ENCODE data around the gene CFDP1.
"Not testable (repeated sequence)": the region's sequence is repeated elsewhere in the genome, so short reads cannot be mapped to it uniquely, and the experiment has no call there.

CFDP1 gene

GRCh38 chr16:75458029-75458428, 24.7 kb upstream of the CFDP1 start:
- no peak for DNase-seq

- DNase-seq, result no peak
Measured at GRCh38 chr16:75457485-75458021, 24.2 kb upstream of the CFDP1 start.

- no peak for DNase-seq
Measured at GRCh38 chr16:75456971-75457370, 23.7 kb upstream of the CFDP1 start.

GRCh38 chr16:75456486-75456885, 23.2 kb upstream of the CFDP1 start:
- DNase-seq, result not testable (repeated sequence)

- no peak for DNase-seq
Measured at GRCh38 chr16:75455677-75456076, 22.4 kb upstream of the CFDP1 start.

- DNase-seq, result no peak
Measured at GRCh38 chr16:75452464-75453190, 19.3 kb upstream of the CFDP1 start.

GRCh38 chr16:75446416-75446815, 13.1 kb upstream of the CFDP1 start:
- DNase-seq, result no peak

GRCh38 chr16:75445298-75445697, 12.0 kb upstream of the CFDP1 start:
- DNase-seq, result no peak

- no peak for DNase-seq
Measured at GRCh38 chr16:75443298-75443697, 10.0 kb upstream of the CFDP1 start.

GRCh38 chr16:75433732-75434413, 570 bp upstream of the CFDP1 start:
- peak; percentile 92 for DNase-seq

- no peak for DNase-seq
Measured at GRCh38 chr16:75429621-75430403, 3.5 kb downstream of the CFDP1 start.

- DNase-seq, result not testable (repeated sequence)
Measured at GRCh38 chr16:75426524-75426923, 6.8 kb downstream of the CFDP1 start.

- DNase-seq, result not testable (repeated sequence)
Measured at GRCh38 chr16:75424105-75424762, 9.1 kb downstream of the CFDP1 start.

GRCh38 chr16:75423723-75424104, 9.6 kb downstream of the CFDP1 start:
- no peak for DNase-seq

GRCh38 chr16:75421820-75422126, 11.5 kb downstream of the CFDP1 start:
- DNase-seq, result no peak

GRCh38 chr16:75420987-75421819, 12.1 kb downstream of the CFDP1 start:
- DNase-seq, result peak; percentile 58

- DNase-seq, result no peak
Measured at GRCh38 chr16:75416904-75417565, 16.3 kb downstream of the CFDP1 start.

- no peak for DNase-seq
Measured at GRCh38 chr16:75415169-75415905, 18.0 kb downstream of the CFDP1 start.

GRCh38 chr16:75413951-75414350, 19.4 kb downstream of the CFDP1 start:
- no peak for DNase-seq

GRCh38 chr16:75406943-75407342, 26.4 kb downstream of the CFDP1 start:
- no peak for DNase-seq

All from inflammatory macrophage treated with lipopolysaccharide for 4 hours (primary cell).